Mesendoderm (in vitro differentiated cells): ENCODE data around the gene SCCPDH.

ENCODE experiments used
- DNase-seq: peaks from one replicate; pipeline ENCODE4 v3.0.0; 2013
- H2AK5ac ChIP-seq: 2 replicates; pipeline ENCODE4 v1.6.1; 2013; ENCODE audit warnings: low read length, inconsistent platforms
- H2BK120ac ChIP-seq: 2 replicates; pipeline ENCODE4 v1.6.1; 2013; ENCODE audit warnings: low read depth, mild to moderate bottlenecking, low read length, moderate library complexity, mixed read lengths
- H2BK15ac ChIP-seq: replicated peaks from 2 replicates; pipeline ENCODE4 v1.6.1; 2013; ENCODE audit warnings: low read depth, mild to moderate bottlenecking, moderate library complexity
- H2BK5ac ChIP-seq: 2 replicates; pipeline ENCODE4 v1.6.1; 2013; ENCODE audit warnings: low read length, inconsistent platforms
- H3K18ac ChIP-seq: 2 replicates; pipeline ENCODE4 v1.6.1; 2013; ENCODE audit warnings: mild to moderate bottlenecking, low read length, mixed read lengths
- H3K23ac ChIP-seq: one replicate; pipeline ENCODE4 v1.6.1; 2013; ENCODE audit warnings: low read length
- H3K27ac ChIP-seq: 2 replicates; pipeline ENCODE4 v1.5.1; 2013; ENCODE audit warnings: low read depth, mild to moderate bottlenecking, inconsistent platforms, low read length, moderate library complexity
- H3K27me3 ChIP-seq: 2 replicates; pipeline ENCODE4 v1.6.1; 2013; ENCODE audit warnings: low read length, control low read depth, mild to moderate bottlenecking, inconsistent platforms; ENCODE audit not compliant: insufficient read depth, poor library complexity
- H3K36me3 ChIP-seq: 2 replicates; pipeline ENCODE4 v1.6.1; 2013; ENCODE audit warnings: low read length, inconsistent platforms; ENCODE audit not compliant: control insufficient read depth, insufficient read depth
- H3K4ac ChIP-seq: one replicate; pipeline ENCODE4 v1.6.1; 2013; ENCODE audit warnings: low read depth, mild to moderate bottlenecking, low read length, moderate library complexity
- H3K4me1 ChIP-seq: 2 replicates; pipeline ENCODE4 v1.6.1; 2013; ENCODE audit warnings: low read depth, low read length, inconsistent platforms; ENCODE audit not compliant: control insufficient read depth
- H3K4me2 ChIP-seq: 2 replicates; pipeline ENCODE4 v1.6.1; 2013; ENCODE audit warnings: low read length
- H3K4me3 ChIP-seq: 2 replicates; pipeline ENCODE4 v1.5.1; 2013; ENCODE audit warnings: mild to moderate bottlenecking, low read length
- H3K56ac ChIP-seq: one replicate; pipeline ENCODE4 v1.6.1; 2013; ENCODE audit warnings: low read length
- H3K79me1 ChIP-seq: 2 replicates; pipeline ENCODE4 v1.6.1; 2013; ENCODE audit warnings: low read length, inconsistent platforms
- H3K79me2 ChIP-seq: 2 replicates; pipeline ENCODE4 v1.6.1; 2013; ENCODE audit warnings: mild to moderate bottlenecking, low read length; ENCODE audit not compliant: control insufficient read depth, insufficient read depth
- H3K9ac ChIP-seq: 2 replicates; pipeline ENCODE4 v1.6.1; 2013; ENCODE audit warnings: low read length, inconsistent platforms
- H4K5ac ChIP-seq: one replicate; pipeline ENCODE4 v1.6.1; 2013; ENCODE audit warnings: low read length
- H4K8ac ChIP-seq: one replicate; pipeline ENCODE4 v1.6.1; 2013; ENCODE audit warnings: low read depth, mild to moderate bottlenecking, control low read depth, low read length, moderate library complexity
- WGBS: extraction: QIAGEN DNeasy Blood & Tissue Kit; methylation state at CpG from one replicate; pipeline ENCODE4 v1.1.7; 2013; ENCODE audit warnings: low lambda C conversion rate, missing lambda C conversion rate; ENCODE audit not compliant: insufficient coverage; ENCODE audit errors: extremely low coverage; 5-methylcytosine and 5-hydroxymethylcytosine counted together

Gene SCCPDH

GRCh38 chr1:246782120-246782900 lies 58.1 kb downstream of the SCCPDH start:
- H3K4me1 ChIP-seq: no peaks in the 10 kb centered on the region
- H3K27me3 ChIP-seq: no peaks in the 10 kb centered on the region
- no peak overlapping the region for H4K5ac ChIP-seq
- H3K18ac ChIP-seq: no peak overlapping the region
- no peak overlapping the region for H3K23ac ChIP-seq
- H3K56ac ChIP-seq: peak overlapping the region; percentile 37
- H2AK5ac ChIP-seq: no peak overlapping the region
- no peaks in the 10 kb centered on the region for H3K36me3 ChIP-seq
- H2BK120ac ChIP-seq: no peak overlapping the region
- no CpG with 5 or more reads among the region's 16 CpGs for WGBS
- no peak overlapping the region for H3K4ac ChIP-seq
- H3K79me1 ChIP-seq: no peaks in the 10 kb centered on the region
- no peak overlapping the region for H3K4me2 ChIP-seq
- H2BK5ac ChIP-seq: no peak overlapping the region
- no peak overlapping the region for H3K27ac ChIP-seq
- no peak for DNase-seq
- no peaks in the 10 kb centered on the region for H3K79me2 ChIP-seq
- H3K9ac ChIP-seq: no peak overlapping the region
- H3K4me3 ChIP-seq: no peak overlapping the region
- no peak overlapping the region for H2BK15ac ChIP-seq
- H4K8ac ChIP-seq: no peak overlapping the region

- no peak overlapping the region for H3K4me2 ChIP-seq
- H3K79me2 ChIP-seq: no peaks in the 10 kb centered on the region
- no peak overlapping the region for H3K9ac ChIP-seq
- H3K79me1 ChIP-seq: no peaks in the 10 kb centered on the region
- no peak overlapping the region for H2AK5ac ChIP-seq
- no peak overlapping the region for H4K8ac ChIP-seq
- H3K4me3 ChIP-seq: no peak overlapping the region
- H3K27me3 ChIP-seq: no peaks in the 10 kb centered on the region
- H2BK15ac ChIP-seq: no peak overlapping the region
- no peak overlapping the region for H2BK120ac ChIP-seq
- no peaks in the 10 kb centered on the region for H3K36me3 ChIP-seq
- H2BK5ac ChIP-seq: no peak overlapping the region
- WGBS: no CpG with 5 or more reads among the region's 19 CpGs
- H4K5ac ChIP-seq: no peak overlapping the region
- H3K56ac ChIP-seq: no peak overlapping the region
- H3K4me1 ChIP-seq: peaks cover 6% of the 10 kb centered on the region
- DNase-seq: no peak
- no peak overlapping the region for H3K23ac ChIP-seq
- no peak overlapping the region for H3K18ac ChIP-seq
- no peak overlapping the region for H3K4ac ChIP-seq
- H3K27ac ChIP-seq: no peak overlapping the region
Measured at GRCh38 chr1:246784621-246785493, 60.6 kb downstream of the SCCPDH start.

GRCh38 chr1:246785494-246786111 lies 61.4 kb downstream of the SCCPDH start:
- H3K4ac ChIP-seq: no peak overlapping the region
- H3K4me1 ChIP-seq: peaks cover 6% of the 10 kb centered on the region
- H3K79me2 ChIP-seq: no peaks in the 10 kb centered on the region

GRCh38 chr1:246786606-246787238 lies 62.5 kb downstream of the SCCPDH start:
- H3K23ac ChIP-seq: no peak overlapping the region
- no peak overlapping the region for H3K18ac ChIP-seq
- no peak for DNase-seq
- no peak overlapping the region for H4K8ac ChIP-seq
- H3K79me2 ChIP-seq: no peaks in the 10 kb centered on the region
- no peak overlapping the region for H3K4me2 ChIP-seq
- H4K5ac ChIP-seq: no peak overlapping the region
- no peaks in the 10 kb centered on the region for H3K79me1 ChIP-seq
- no peaks in the 10 kb centered on the region for H3K36me3 ChIP-seq
- H2BK15ac ChIP-seq: no peak overlapping the region
- H3K56ac ChIP-seq: no peak overlapping the region
- peaks cover 6% of the 10 kb centered on the region for H3K4me1 ChIP-seq
- no peak overlapping the region for H2AK5ac ChIP-seq
- no peak overlapping the region for H3K27ac ChIP-seq
- no peak overlapping the region for H2BK120ac ChIP-seq
- WGBS: no CpG with 5 or more reads among the region's 19 CpGs
- no peak overlapping the region for H3K4me3 ChIP-seq
- no peak overlapping the region for H3K4ac ChIP-seq
- no peak overlapping the region for H2BK5ac ChIP-seq
- no peak overlapping the region for H3K9ac ChIP-seq
- H3K27me3 ChIP-seq: no peaks in the 10 kb centered on the region

More at GRCh38 chr1:246785494-246786111, 61.4 kb downstream of the SCCPDH start:
- no peak overlapping the region for H3K23ac ChIP-seq
- H3K4me2 ChIP-seq: no peak overlapping the region
- no peak overlapping the region for H2BK120ac ChIP-seq
- H4K5ac ChIP-seq: no peak overlapping the region
- H3K27ac ChIP-seq: no peak overlapping the region
- H4K8ac ChIP-seq: no peak overlapping the region
- H3K56ac ChIP-seq: no peak overlapping the region
- no peaks in the 10 kb centered on the region for H3K79me1 ChIP-seq
- no peak for DNase-seq
- H3K27me3 ChIP-seq: no peaks in the 10 kb centered on the region
- H3K36me3 ChIP-seq: no peaks in the 10 kb centered on the region
- H3K9ac ChIP-seq: no peak overlapping the region
- no peak overlapping the region for H3K18ac ChIP-seq
- no CpG with 5 or more reads among the region's 18 CpGs for WGBS
- H2AK5ac ChIP-seq: no peak overlapping the region
- H2BK15ac ChIP-seq: no peak overlapping the region
- no peak overlapping the region for H2BK5ac ChIP-seq
- no peak overlapping the region for H3K4me3 ChIP-seq

- Histone ChIP-seq H3K4me2 (no peak overlapping the region), H2BK120ac (no peak overlapping the region), H2AK5ac (no peak overlapping the region), H2BK15ac (no peak overlapping the region), H3K27me3 (no peaks in the 10 kb centered on the region), H3K4me3 (no peak overlapping the region), H2BK5ac (no peak overlapping the region), H3K27ac (no peak overlapping the region), H3K79me1 (no peaks in the 10 kb centered on the region), H4K8ac (no peak overlapping the region), H3K9ac (no peak overlapping the region), H3K79me2 (no peaks in the 10 kb centered on the region), H3K36me3 (no peaks in the 10 kb centered on the region), H3K18ac (no peak overlapping the region), H3K4me1 (peaks cover 8% of the 10 kb centered on the region), H3K4ac (no peak overlapping the region), H3K56ac (peak overlapping the region; percentile 49), H4K5ac (no peak overlapping the region), H3K23ac (no peak overlapping the region)
- no peak for DNase-seq
- WGBS: no CpG with 5 or more reads among the region's 12 CpGs
Measured at GRCh38 chr1:246787781-246788513, 63.7 kb downstream of the SCCPDH start.
